GM04504 (cell line): ENCODE results near the gene MIEF1.
"Not testable (repeated sequence)": the region's sequence is repeated elsewhere in the genome, so short reads cannot be mapped to it uniquely, and the experiment has no call there.

ENCODE experiments used
- DNase-seq: peaks from one replicate; pipeline ENCODE4 v3.0.0-alpha.2; 2012; ENCODE audit warnings: low read depth

The MIEF1 gene

DNA sequence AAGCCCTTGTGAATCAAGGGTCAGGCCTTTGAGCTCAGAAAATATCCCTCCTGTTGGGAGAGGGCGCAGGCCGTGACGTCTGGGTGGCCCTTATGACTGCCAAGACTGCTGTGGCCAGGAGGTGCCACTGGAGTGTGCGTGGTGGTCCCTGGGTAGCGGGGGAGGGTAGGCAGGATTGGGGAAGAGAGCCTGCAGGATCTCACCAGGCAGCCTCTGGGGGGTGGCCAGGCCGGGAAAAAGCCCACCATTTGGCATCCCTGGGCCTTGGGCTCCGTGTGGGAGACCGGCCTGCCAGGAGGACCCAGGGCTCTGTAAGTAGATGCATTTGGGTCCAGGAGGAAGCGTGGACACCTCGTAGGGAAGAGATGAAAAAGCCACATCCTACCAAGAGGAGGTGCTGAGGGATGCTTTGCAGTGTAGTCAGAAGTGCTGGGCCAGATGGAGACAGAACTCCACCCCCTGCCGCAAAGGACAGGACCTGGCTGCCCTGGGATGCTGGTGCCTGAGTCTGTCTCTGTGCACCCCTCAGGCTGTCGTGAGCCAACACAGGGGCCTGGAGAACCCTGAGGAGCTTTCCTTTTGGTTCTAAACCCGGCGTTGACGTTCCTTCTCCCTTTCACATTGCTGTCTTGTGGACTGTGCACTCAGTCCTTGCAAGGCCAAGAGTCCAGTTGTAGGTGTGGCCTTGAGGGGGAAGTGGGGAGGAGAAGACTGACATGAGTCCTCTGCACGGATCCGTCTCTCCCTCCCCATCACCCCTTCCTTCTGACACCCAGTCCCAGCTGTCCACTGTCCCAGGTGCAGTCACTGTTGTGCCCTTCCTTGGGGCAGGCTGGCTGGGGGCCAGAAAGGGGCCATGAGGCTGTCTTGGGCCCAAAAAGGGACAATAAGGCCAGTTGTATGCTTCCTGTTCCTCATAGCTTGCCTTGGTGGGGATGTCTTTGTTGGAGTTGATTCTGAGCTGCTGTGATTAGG, 12.7 kb upstream of the MIEF1 start:
- no peak for DNase-seq

DNA sequence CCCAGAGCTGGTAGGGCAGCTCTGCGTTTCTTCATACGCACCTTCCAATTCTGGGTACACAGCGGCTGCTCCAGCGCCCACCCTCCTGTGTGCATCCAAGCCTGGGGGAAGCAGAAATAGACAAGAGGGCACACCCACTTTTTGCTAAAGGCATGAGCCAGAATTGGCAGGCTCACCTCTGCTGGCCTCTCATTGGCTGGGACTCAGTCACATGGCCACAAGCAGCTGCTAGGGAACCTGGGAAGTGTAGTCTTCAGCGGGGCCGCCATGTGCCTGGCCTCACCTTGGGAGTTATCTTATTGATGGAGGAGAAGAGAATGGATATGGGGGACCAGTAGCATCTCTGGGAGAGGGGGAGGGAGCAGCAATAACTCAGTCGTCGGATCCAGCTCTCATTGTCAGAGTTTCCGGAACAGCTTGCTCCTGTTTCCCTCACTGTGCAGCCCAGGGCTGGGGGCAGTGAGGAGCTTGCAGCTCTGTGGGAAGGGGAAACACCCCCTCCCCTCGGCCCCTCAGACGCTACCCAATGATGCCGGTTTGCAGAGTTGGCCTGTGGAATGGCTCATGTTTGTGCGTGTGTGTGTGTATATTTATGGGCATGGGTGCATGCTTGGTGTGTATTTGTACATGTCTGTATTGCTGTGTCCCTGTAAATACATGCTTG, 11.8 kb upstream of the MIEF1 start:
- no peak for DNase-seq

DNA sequence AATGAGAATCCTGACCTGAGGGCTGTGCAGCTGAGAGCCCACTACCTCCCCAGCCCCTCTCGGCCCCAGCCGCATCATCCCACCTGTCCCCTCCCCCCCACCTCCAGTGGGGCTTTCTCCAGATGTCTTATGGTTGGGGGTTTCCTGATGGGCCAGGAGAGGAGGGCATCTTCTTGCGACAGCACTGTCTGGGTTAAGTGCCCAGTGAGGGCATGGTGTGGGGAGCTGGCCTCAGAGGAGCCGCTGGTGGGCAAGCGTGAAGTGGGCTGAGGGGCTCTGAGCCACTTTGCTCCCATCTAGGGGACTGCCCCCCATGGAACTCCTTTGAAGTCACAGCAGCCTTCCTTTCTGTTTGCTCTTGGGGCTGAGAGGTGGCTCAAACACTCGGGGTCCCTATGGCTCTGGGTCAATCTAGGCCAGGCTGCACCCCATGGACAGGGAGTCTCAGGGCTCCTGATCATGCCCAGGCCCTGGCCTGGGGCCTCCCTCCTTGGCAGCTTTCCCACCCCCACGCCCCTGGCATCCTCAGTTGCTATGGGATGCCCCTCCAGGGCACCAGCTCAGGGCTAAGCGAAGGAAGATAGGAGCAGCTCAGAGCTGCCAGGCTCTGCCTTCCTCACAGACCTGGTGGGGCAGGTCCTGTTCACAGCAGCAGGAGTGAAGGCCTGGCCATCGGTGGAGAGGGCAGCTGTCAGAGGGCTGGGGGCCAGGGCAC, 11.0 kb upstream of the MIEF1 start:
- no peak for DNase-seq

DNA sequence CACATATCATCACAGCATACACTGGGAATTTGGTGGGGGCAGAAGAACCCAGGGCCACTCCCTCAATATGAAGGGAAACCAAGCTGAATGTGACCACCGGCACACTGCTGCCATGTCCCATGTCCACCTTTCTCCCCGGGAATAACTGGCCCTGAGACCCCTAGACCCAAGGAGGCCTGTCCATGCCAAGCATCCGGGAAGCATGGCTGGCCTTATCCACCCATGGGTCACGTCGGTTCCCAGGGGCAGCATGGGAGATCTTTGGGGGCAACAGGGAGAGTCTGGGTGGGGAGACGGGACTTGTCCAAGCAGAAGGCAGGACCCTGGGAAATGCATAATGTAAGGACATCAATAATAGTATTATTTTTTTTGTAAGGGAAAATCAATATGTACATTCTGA, 10.4 kb upstream of the MIEF1 start:
- DNase-seq, result no peak

DNA sequence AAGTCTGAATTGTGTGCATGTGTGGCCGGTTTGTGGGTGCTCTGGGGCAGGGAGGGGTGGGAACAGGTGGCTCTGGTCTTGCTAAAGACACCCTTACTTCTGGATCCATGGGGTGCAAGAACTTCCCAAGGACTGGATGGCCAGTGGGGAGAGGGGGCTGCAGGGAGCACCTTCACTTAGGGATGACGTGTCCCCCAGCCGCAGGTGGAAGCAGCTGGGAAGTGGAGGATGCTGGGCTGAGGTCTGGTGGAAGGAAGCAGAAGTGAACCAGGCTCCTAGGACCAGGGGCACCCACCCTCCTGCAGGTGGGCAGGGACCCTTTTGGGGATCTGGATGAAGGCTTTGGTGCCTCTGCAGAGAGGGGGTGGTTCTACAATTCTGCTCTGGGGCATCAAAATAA, 9.9 kb upstream of the MIEF1 start:
- DNase-seq, result no peak

DNA sequence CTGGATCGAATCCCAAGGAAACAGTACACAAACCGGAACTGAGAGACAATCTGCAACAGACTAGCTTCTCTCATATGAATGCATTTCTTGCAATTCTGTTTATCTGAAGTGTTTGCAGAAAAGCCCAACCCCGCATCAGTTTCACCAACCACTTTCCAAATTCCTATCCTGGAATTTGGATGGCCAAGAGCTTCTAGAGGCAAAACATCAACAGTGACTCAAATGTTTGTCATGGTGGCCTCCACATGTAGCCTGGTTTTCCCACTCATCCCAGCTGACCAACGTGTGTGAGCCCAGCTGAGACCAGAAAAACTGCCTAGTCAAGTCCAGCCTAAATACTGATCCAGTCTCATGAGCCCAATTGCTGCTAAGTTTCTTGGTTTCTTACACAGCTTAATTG, 8.3 kb upstream of the MIEF1 start:
- DNase-seq, result peak; percentile 79

DNA sequence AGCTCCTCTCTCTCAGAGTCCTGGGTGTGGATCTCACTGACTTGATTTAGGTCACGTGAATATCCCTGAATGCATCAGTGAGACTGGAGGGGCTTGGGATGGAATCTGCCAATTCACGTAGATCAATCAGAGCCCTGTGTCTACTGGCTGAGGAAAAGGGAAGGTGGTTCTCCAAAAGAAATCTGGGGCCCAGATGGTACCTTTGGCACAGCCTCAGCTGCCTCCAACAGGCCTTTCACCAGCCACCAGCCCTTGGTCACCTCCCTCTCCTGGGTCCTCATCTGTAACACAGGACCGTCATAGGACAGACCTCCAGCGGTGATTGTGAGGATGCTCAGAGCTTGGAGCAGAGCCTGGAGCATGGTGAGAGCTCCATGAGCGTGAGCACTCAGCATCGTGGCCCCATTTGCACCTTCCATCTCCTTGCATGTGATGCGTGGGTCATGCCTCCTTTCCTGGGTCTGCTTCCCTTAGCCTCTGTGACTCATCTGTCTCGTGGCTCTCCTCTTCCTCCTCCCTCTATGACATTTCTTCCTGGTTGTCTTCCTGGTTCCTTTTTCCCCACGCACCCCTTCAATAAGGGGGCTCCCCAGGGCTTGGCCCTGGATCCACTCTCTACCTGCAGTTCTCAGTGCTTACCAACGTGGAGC, 7.5 kb upstream of the MIEF1 start:
- DNase-seq, result no peak

DNA sequence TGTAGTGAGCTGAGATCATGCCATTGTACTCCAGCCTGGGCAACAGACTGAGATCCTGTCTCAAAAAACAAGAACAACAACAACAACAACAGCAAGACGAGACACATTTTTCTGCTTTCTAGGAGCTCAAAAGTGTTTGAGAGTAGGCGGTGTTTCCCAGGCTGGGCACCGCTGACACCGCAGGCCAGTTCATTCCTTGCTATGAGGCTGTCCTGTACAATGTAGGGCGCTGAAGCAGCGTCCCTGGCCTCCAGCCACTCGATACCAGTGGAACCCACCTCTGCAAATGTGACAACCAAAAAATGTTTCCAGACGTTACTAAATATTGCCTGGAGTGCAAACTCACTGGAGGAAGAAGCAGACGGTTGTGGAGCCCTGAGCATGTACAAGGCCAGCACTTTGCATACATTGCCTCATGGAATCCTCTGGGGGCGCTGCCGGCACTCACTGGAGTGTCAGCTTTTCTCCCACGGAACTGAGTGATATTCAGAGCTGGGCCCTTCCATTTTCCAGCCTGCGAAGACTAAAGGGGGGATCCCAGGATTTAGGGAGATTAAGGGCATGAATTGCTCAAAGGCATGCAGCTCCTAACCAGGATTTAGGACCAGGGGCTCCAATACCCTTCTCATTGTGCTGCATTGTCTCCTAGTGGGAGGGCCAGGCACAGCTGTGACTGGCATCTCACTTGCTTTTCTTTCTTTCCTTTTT, 5.8 kb upstream of the MIEF1 start:
- DNase-seq, result no peak

DNA sequence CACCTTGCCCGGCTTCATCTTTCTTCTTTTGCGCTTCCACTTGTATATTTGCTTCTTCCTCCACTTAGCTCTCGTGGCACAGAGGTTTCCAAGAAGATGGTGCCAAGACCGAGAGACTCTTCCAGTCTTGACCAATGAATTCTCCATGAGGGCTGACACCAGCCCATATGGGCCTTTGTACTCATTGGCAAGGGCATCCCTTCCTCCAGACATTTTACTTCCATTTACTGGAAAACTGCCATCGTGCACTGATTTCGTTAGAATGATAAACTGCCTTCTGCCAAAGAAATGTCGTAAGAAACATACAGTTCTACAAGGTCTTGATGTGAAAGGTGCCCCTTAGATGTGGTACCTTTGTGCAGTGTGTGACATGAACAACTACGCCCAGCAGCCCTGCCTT, 4.7 kb upstream of the MIEF1 start:
- no peak for DNase-seq

DNA sequence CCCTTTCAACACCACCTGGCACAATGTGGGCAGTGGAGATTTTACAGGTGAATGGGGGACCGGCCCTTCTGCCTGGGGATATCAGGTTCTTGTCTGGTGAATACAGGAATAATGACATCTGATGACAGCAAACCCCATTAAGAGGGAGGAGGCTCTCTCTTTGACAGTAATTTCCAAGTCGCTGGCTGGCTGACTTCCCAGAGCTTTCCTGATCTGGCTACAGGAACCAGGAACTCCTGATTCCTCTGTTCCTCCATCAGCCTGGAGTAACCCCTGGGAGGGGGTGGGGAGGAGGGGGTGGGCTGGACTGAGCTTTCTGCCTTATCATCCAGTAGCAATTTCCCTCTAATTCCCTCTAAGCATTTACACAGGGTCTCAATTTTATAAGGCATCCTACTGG, 3.7 kb upstream of the MIEF1 start:
- no peak for DNase-seq

DNA sequence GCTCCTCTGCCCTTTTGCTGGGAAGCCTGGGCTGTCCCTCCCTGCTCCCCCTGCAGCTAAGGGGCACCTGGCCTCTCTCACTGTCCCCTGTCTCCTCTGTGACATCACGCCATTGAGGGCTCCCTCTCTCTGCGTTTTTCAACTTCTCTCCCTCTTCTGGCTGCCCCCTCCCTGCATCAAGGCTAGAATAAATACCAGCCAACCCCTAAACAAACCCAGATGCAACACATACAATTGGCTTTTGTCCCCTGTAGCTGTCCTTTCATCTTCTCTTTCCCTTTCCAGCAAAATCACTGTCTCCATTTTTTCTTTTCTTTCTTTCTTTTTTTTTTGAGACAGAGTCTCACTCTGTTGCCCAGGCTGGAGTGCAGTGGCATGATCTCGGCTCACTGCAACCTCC, 3.3 kb upstream of the MIEF1 start:
- no peak for DNase-seq

DNA sequence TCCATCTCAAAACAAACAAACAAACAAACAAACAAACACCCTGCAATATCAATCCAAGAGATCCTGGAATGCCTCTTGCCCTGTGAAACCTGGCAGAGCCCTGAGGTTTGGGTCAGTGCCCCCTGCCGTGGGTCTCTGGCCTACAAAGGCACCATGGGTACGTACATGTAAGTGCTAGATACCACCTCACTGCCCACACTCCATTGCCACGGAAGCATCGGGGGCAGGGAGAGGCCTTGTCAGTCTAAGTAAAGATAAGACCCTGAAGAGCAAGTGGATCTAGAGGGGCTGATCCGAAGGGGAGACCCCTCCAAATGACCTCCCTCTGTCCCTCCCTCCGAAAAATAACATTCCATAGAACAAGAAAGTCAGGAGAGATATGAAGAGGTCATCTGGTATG, 2.0 kb upstream of the MIEF1 start:
- no peak for DNase-seq

DNA sequence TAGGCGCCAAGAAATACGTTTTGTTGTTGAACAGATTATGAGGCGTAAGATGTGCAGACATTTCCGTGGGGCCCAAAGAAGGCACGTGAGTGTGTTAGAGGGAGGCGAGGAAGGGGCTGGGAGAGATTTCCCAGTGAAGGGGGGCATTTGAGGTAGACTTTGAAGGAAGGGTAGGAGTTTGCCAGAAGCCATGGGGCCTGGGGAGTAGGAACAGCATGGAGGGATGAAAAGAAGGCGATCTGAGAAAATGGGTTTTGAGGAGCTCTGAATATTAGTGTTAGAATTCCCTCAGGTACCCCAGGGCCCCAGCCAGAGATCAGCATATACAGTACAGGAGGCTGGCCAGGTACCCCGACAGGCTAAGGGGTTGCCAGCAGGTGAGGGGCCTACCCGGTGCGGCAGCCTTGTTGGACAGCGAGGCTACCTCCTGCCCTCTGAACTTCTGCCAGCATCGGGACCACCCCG, 414 bp upstream of the MIEF1 start:
- DNase-seq, result no peak

DNA sequence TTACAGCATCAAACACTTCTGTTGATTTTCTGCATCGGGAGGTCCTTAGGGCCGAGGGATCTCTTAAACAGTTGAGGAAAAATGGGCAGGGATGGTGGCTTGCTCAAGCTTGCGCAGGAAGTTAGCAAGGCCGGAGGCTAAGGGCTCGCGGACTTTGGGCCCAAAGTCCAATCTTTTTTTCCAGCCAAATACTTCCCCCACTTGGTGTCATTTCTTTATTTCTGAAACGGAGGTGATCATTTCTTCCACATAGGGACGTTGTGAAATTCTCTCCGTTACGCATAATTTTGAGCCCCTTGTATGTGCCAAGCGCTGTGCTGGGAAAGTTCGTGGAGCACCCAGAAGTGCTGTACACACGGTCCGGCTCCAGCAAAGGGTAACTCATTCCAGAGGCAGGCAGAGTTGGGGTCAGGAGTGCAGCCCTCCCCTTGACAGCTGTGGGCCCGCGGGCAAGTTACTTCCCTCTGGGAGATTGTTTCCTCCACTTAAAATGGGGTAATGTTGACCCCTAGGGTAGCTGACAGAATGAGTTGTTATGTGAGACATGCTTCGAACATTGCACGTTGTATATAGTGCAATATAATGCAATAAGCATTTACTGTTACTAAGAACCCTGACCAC, 809 bp downstream of the MIEF1 start:
- DNase-seq, result no peak

DNA sequence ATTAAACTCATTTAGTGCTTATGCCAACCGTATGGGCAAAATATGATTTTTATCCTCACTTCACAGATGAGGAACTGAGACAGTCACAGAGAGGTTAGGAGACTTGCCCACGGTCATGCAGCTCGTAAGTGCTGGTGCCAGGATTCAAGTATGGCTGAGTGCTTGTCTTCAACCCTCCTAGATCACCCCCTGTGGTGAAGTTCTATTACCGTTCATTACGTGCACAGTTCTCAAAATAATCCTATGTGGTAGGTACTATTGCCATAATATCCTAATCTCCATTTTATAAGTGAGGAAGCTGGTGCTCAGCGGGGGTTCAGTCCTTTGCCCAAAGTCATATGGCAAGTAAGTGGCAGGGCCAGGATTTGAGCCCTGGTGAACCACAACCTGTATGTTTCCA, 1.5 kb downstream of the MIEF1 start:
- DNase-seq, result no peak

DNA sequence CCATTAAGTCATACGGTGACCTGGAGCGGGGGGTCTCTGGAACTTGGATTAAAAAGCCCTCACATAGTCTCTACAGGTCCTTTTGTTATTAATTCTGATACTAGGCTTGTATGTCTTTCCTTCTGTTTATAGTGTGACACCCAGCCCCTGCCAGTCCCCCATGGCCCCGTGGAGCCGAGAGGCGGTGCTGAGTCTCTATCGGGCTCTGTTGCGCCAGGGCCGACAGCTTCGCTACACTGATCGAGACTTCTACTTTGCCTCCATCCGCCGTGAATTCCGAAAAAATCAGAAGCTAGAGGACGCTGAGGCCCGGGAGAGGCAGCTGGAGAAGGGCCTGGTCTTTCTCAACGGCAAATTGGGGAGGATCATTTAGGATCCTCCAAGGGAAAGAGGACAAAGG, 2.0 kb downstream of the MIEF1 start:
- DNase-seq, result no peak

DNA sequence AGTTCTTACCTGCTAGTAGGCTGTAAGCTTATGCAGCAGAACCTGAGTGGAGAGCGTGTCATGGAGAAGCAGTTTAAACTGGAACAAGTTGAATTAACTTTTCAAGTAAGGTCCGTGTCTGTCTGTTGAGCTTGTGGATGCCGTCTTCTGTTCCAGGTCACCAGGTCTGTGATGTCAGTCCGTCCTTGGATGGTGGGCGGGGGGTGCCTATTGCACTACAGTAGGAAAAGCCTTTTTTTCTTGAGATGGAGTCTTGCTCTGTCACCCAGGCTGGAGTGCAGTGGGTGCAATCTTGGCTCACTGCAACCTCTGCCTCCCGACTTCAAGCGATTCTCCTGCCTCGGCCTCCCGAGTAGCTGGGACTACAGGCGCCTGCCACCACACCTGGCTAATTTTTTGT, 4.9 kb downstream of the MIEF1 start:
- DNase-seq, result not testable (repeated sequence)

DNA sequence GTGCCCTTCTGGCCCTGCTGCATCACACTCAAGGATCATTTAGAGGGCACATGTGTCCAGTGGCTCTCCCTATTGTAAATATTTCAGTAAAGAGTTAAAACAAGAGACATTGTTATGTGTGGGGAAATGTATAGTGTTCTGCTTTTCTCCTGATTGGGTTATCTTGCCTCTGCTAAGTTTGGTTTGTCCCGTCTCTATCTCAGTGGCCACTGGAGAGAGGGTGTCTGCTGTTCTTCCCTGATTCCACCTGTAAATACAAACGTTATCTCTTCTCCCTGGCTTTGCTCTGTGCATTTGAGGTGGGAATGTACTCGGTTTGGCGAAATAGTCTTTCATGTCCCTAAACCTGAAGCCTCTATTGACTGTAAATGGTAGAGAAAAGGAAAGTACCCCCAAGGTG, 6.3 kb downstream of the MIEF1 start:
- no peak for DNase-seq

DNA sequence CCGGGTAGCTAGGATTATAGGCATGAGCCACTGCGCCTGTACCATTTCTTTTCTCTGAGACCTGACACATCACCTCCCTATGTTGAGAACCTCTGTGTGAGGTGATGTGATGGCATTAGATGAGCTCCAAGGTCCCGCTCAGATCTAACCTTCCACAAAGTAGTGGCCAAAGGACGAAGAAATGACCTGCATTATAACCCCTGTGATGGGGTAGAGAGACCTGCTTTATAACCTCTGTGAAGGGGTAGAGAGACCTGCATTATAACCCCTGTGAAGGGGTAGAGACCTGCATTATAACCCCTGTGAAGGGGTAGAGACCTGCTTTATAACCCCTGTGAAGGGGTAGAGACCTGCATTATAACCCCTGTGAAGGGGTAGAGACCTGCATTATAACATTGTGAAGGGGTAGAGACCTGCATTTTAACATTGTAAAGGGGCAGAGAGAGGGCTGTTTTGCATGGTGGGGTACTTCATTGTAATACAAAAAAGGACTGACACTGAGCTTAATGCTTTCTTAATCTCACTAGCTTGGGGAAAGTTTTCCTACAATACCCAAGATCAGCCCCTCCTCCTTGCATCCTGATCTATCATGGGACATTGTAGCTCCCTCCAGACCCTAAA, 8.5 kb downstream of the MIEF1 start:
- no peak for DNase-seq

DNA sequence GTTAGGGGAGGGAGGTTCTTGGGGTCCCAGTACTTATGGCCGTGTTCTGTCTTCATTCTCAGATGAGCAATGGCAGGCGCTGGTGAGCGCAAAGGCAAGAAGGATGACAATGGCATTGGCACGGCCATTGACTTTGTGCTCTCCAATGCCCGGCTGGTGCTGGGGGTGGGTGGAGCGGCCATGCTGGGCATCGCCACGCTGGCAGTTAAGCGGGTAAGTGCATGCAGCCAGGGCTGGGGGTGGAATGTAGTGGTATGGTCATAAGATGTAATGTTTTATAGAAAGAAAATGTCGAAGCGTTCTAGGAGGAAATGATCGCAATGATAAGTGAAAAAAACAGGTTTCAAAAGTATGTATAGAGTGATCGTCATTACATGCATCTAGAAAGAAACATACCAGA, 9.1 kb downstream of the MIEF1 start:
- no peak for DNase-seq

DNA sequence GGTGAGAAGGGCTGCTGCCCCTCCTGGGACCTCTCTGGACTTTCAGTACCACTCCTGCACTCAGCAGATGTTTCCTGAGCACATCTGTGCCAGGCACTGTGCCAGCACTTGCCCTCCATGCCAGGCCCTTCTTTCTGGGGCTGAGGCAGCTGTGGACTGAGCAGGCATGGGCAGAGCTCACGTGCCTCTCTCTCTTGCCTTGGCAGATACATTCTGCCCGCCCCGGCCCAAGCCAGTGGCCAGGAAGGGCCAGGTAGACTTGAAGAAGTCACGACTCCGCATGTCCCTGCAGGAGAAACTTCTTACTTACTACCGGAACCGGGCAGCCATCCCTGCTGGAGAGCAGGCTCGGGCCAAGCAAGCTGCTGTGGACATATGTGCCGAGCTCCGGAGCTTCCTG, 9.9 kb downstream of the MIEF1 start:
- no peak for DNase-seq
